ENCODE data around the gene PNLIPRP1. TPM values are rescaled to one million over a fixed set of nuclear protein-coding genes. Genes with fewer than 3 reads are reported as not detected.

The PNLIPRP1 gene
- polyA plus RNA-seq, result not detected in 3 replicates
- not detected for polyA plus RNA-seq (2011; ENCODE audit: low read depth)
- not detected in 2 replicates for polyA plus RNA-seq (2011; cell fraction: cytosol; rRNA removed)
- not detected in 2 replicates for polyA plus RNA-seq (2011; cell fraction: nucleus; rRNA removed)
- polyA plus RNA-seq (2012; ENCODE audit: low replicate concordance), result not detected in 2 replicates
- polyA minus RNA-seq, result not detected in 3 replicates
- not detected for polyA minus RNA-seq (2011; cell fraction: cytosol; rRNA and poly(A)+ RNA removed)
- not detected in 2 replicates for polyA minus RNA-seq (2011; cell fraction: nucleus; rRNA and poly(A)+ RNA removed)

GRCh38 chr10:116590590-116591444 is at the start of gene PNLIPRP1:
PNLIPRP1 (plus strand) TSS chr10:116590959; CDS start chr10:116591130, 171 bp downstream.
- Histone ChIP-seq H3K4me2 (ENCODE audit: control insufficient read depth, extremely low read depth, insufficient read depth, low read depth, low read length) (no peak within 1 kb of the TSS), H3K4me1 (ENCODE audit: control insufficient read depth, extremely low read depth, insufficient read depth, low read length) (no peaks in the 10 kb centered on the region), H3K9me1 (ENCODE audit: control insufficient read depth, extremely low read depth, insufficient read depth, low read length) (no peaks in the 10 kb centered on the region), H2AFZ (ENCODE audit: control insufficient read depth, low read length) (no peak within 1 kb of the TSS), H3K9ac (ENCODE audit: control insufficient read depth, extremely low read depth, insufficient read depth, low read length) (no peak within 1 kb of the TSS), H3K27ac (ENCODE audit: control insufficient read depth, insufficient read depth, low read length) (no peak within 1 kb of the TSS), H3K4me3 (ENCODE audit: control insufficient read depth in 2 of 3, extremely low read depth in 1 of 3, insufficient read depth in 2 of 3, low read depth in 1 of 3, low read length in 3 of 3) (no peak within 1 kb of the TSS), H4K20me1 (ENCODE audit: control insufficient read depth, extremely low read depth, insufficient read depth, low read length) (no peaks in the 10 kb centered on the region), H3K9me3 (ENCODE audit: control insufficient read depth, low read depth, low read length) (no peaks in the 10 kb centered on the region), H3K36me3 (ENCODE audit: control insufficient read depth in 2 of 2, extremely low read depth in 1 of 2, insufficient read depth in 2 of 2, low read length in 2 of 2) (no peaks in the 10 kb centered on the region), H3K27me3 (ENCODE audit: control insufficient read depth, extremely low read depth, insufficient read depth, low read length) (no peaks in the 10 kb centered on the region), H3K79me2 (ENCODE audit: control insufficient read depth, insufficient read depth, low read length) (no peaks in the 10 kb centered on the region)
- DNase-seq (ENCODE audit: low read depth, low spot score) (no peak), FAIRE-seq (no peak)
- dilution Hi-C loops (cut with MboI; ENCODE audit: extremely low pct_ligation_motif_present, low sequenced_read_pairs), result no loop called here
- no peak for TF ChIP-seq EZH2 (IDR thresholded peaks at IDR 0.05; ENCODE audit: low read length)

- no peaks in the 10 kb centered on the region for H3K36me3 ChIP-seq (ENCODE audit: control insufficient read depth in 2 of 2, extremely low read depth in 1 of 2, insufficient read depth in 2 of 2, low read length in 2 of 2)
- no peaks in the 10 kb centered on the region for H3K27me3 ChIP-seq (ENCODE audit: control insufficient read depth, extremely low read depth, insufficient read depth, low read length)
- no peak overlapping the region for H3K27ac ChIP-seq (ENCODE audit: control insufficient read depth, insufficient read depth, low read length)
- H3K4me3 ChIP-seq (ENCODE audit: control insufficient read depth in 2 of 3, extremely low read depth in 1 of 3, insufficient read depth in 2 of 3, low read depth in 1 of 3, low read length in 3 of 3), result no peak overlapping the region
- no peaks in the 10 kb centered on the region for H4K20me1 ChIP-seq (ENCODE audit: control insufficient read depth, extremely low read depth, insufficient read depth, low read length)
- no peak for DNase-seq (ENCODE audit: low read depth, low spot score)
- no peak overlapping the region for H3K9ac ChIP-seq (ENCODE audit: control insufficient read depth, extremely low read depth, insufficient read depth, low read length)
- no peak overlapping the region for H2AFZ ChIP-seq (ENCODE audit: control insufficient read depth, low read length)
- no peaks in the 10 kb centered on the region for H3K4me1 ChIP-seq (ENCODE audit: control insufficient read depth, extremely low read depth, insufficient read depth, low read length)
- dilution Hi-C loops (cut with MboI; ENCODE audit: extremely low pct_ligation_motif_present, low sequenced_read_pairs), result no loop called here
- H3K9me1 ChIP-seq (ENCODE audit: control insufficient read depth, extremely low read depth, insufficient read depth, low read length), result no peaks in the 10 kb centered on the region
- H3K4me2 ChIP-seq (ENCODE audit: control insufficient read depth, extremely low read depth, insufficient read depth, low read depth, low read length), result no peak overlapping the region
- TF ChIP-seq EZH2 (IDR thresholded peaks at IDR 0.05; ENCODE audit: low read length) (no peak), CTCF (optimal IDR thresholded peaks at IDR 0.05 in 1 of 3, IDR thresholded peaks at IDR 0.05 in 1 of 3, conservative IDR thresholded peaks at IDR 0.05 in 1 of 3; ENCODE audit: extremely low read depth in 1 of 3, insufficient read depth in 2 of 3, low read length in 3 of 3) (no peak)
- H3K9me3 ChIP-seq (ENCODE audit: control insufficient read depth, low read depth, low read length), result no peaks in the 10 kb centered on the region
- H3K79me2 ChIP-seq (ENCODE audit: control insufficient read depth, insufficient read depth, low read length), result no peaks in the 10 kb centered on the region
- no peak for FAIRE-seq
These were observed 48.6 kb upstream of the PNLIPRP1 start for GRCh38 chr10:116542007-116542677.

All from keratinocyte (primary cell).